Measurements from ENCODE around the gene BID. TPM values are rescaled to one million over a fixed set of nuclear protein-coding genes. Genes with fewer than 3 reads are reported as not detected.
A peak's percentile ranks its signal among the peaks of the same experiment; 100 is the strongest.

Gene BID
- total RNA-seq, 4 donors from 2014 or later: 5.1 to 23.7 (median 9.8) TPM

DNA sequence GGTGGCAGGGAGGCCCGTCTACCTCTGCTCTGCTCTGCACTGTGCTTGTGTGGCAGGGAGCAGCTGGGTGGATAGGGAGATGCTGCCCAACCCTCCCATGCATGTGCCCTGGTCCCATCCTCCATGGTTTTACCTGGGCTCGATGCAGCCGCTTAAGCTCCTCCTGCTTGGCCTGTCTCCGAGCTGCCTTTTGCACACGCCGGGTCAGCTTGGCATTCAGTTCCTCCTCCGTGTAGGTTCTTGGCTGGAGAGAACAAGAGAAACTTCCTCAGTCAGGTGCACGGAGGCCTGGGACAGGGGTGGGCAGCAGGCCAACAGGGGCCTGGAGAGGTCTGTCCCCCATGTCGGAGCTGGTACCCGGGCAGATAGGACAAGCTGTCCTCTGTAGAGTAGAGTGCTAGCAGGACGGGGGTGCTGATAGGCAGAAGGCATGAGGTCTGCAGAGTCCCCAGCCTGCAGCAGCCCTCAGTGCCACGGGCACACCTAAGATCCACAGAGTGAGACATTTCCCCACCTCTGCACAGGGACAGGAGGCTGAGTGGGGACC, 36.4 kb upstream of the BID start:
- Histone ChIP-seq H3K27me3 (no peaks in the 10 kb centered on the region), H3K36me3 (peaks cover 0 to 15% of the 10 kb centered on the region in 2 donors), H3K27ac (no peak overlapping the region), H3K4me1 (peaks cover 21 to 22% of the 10 kb centered on the region in 2 donors), H3K9me3 (no peaks in the 10 kb centered on the region), H3K4me3 (no peak overlapping the region)
- DNase-seq (no peak), ATAC-seq (no peak)
- in situ Hi-C loops (cut with MboI; ENCODE audit: low sequenced_read_pairs in 4 of 4): no loop called here
- no peak for TF ChIP-seq POLR2A (IDR thresholded peaks at IDR 0.05)
- TF ChIP-seq, protein P1, sequence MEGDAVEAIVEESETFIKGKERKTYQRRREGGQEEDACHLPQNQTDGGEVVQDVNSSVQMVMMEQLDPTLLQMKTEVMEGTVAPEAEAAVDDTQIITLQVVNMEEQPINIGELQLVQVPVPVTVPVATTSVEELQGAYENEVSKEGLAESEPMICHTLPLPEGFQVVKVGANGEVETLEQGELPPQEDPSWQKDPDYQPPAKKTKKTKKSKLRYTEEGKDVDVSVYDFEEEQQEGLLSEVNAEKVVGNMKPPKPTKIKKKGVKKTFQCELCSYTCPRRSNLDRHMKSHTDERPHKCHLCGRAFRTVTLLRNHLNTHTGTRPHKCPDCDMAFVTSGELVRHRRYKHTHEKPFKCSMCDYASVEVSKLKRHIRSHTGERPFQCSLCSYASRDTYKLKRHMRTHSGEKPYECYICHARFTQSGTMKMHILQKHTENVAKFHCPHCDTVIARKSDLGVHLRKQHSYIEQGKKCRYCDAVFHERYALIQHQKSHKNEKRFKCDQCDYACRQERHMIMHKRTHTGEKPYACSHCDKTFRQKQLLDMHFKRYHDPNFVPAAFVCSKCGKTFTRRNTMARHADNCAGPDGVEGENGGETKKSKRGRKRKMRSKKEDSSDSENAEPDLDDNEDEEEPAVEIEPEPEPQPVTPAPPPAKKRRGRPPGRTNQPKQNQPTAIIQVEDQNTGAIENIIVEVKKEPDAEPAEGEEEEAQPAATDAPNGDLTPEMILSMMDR (IDR thresholded peaks at IDR 0.05 in 4 of 5, conservative IDR thresholded peaks at IDR 0.05 in 1 of 5): no peak
- intact Hi-C loops (cut with DNase I; ENCODE audit: low total_unique reads): no loop called here

DNA sequence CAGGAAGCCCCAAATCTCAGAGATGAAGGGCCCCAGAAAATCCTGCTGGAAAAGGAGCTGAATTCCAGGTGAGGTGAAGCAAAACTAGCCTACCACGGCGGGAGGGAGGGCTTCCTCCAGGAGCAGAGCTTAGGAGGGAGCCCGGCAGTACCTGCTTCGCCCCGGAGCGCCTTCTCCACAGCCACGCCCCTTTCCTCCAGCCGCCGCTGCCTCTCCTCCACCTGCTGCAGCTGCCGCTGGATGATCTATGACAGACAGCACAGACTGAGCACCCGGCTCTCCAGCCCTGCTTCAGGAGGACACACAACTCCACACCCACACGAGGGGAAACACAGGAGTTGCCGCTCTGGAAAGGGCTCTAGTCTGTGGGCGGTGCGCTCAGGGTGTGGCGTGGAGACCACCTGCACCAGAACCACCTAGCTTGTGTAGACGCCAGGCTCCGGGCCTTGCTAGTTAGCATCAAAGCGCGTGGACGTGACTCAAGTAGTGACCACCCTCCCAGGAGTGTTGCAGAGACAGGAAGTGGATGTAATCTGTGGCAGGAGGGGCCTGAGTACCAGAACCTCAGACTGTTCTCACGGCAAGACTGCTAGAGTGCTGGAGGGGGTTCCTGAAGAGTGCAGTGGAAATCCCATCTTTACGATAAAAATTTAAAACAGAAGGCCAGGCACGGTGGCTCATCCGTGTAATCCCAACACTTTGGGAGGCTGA, 34.6 kb upstream of the BID start:
- peaks cover 0 to 11% of the 10 kb centered on the region in 2 donors for H3K36me3 ChIP-seq

DNA sequence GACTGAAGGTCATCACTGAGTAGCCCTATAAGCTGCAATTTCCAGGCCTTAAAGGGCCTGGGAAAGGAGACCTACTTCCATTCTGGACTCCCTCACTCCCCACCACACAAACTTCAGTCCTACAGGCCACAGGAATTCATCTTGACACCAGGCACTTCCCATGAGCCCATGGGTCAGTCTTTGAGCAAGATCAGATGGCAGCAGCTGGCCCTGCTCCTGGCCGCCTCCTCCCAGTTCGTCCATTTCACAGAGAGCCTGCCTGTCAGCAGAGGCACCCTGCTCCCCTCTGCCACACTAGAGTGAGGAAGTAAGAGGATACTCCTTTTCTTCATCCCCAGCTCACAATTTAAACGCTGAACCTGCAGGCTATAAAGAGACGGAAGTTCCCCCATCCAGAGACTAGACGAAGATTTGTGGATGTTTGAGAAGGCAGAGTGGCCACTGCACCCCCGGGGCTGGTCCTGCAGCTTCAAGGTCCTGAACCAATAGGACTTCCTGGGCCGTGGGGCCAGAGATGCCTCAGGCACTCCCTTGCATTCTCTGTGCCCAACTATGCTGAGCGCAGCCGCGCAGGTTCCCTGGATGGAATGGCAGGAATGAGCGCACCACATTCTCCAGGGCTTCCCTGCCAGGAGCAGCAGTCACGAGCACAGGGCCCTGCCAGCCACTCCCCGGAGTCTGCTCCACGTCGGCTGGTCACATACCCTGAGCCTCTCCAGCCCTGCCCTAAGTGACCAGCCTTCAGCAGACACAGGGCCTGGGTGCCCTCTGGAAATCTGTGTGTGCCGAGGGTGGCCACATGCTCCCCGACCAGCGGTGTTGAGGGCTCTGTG, 33.5 kb upstream of the BID start:
- H3K36me3 ChIP-seq: peaks cover 0 to 6% of the 10 kb centered on the region in 2 donors
- peaks cover 21 to 22% of the 10 kb centered on the region in 2 donors for H3K4me1 ChIP-seq
- H3K27me3 ChIP-seq: no peaks in the 10 kb centered on the region
- no peak for TF ChIP-seq POLR2A (IDR thresholded peaks at IDR 0.05)
- TF ChIP-seq, protein P1 (IDR thresholded peaks at IDR 0.05 in 4 of 5, conservative IDR thresholded peaks at IDR 0.05 in 1 of 5): no peak
- peak overlapping the region; percentile 77 to 85 (median 82) for H3K27ac ChIP-seq
- ATAC-seq (peak; percentile 84 to 85), DNase-seq (peak; percentile 66 to 86)
- in situ Hi-C loops (cut with MboI; ENCODE audit: low sequenced_read_pairs in 4 of 4) (no loop called here), intact Hi-C loops (cut with DNase I; ENCODE audit: low total_unique reads) (loop anchor here (2.0 kb wide), 1 partner anchor 21 kb away; no protein-coding TSS in a partner anchor)
- H3K4me3 ChIP-seq: no peak overlapping the region
- no peaks in the 10 kb centered on the region for H3K9me3 ChIP-seq

More for the DNA sequence above, 34.6 kb upstream of the BID start:
- peak; percentile 29 to 39 for ATAC-seq
- Histone ChIP-seq H3K27me3 (no peaks in the 10 kb centered on the region), H3K27ac (peak overlapping the region; percentile 77 to 85 (median 82)), H3K4me1 (peaks cover 21 to 22% of the 10 kb centered on the region in 2 donors), H3K4me3 (no peak overlapping the region), H3K9me3 (no peaks in the 10 kb centered on the region)
- DNase-seq: peak; percentile 43 to 62
- TF ChIP-seq, protein P1 (IDR thresholded peaks at IDR 0.05 in 4 of 5, conservative IDR thresholded peaks at IDR 0.05 in 1 of 5): no peak
- no peak for TF ChIP-seq POLR2A (IDR thresholded peaks at IDR 0.05)
- in situ Hi-C loops (cut with MboI; ENCODE audit: low sequenced_read_pairs in 4 of 4): no loop called here
- intact Hi-C loops (cut with DNase I; ENCODE audit: low total_unique reads): loop anchor here (2.0 kb wide), 1 partner anchor 22 kb away; no protein-coding TSS in a partner anchor

DNA sequence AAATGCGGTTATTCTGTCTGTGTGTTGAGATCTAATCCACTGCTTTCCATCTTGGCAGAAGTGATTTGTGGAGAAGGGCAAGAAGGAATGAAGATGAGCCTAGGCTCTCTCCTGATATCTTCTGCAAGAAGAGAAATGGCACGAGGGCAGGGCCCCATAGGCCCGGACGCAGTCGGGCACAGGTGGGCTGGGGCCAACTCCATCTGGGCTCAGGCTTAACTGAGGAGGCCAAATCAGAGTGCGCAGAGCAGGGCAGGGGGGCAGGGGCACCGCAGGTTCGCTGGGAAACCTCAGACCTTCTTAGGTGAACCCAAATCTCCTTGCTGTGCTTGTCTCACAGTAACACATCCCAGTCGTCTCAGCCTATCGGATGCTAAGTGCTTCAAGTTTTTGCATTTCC, 32.8 kb upstream of the BID start:
- H3K4me1 ChIP-seq: peaks cover 21 to 22% of the 10 kb centered on the region in 2 donors
- H3K9me3 ChIP-seq: no peaks in the 10 kb centered on the region
- TF ChIP-seq POLR2A (IDR thresholded peaks at IDR 0.05): no peak
- TF ChIP-seq, protein P1 (IDR thresholded peaks at IDR 0.05 in 4 of 5, conservative IDR thresholded peaks at IDR 0.05 in 1 of 5): no peak
- H3K4me3 ChIP-seq: no peak overlapping the region
- H3K27me3 ChIP-seq: no peaks in the 10 kb centered on the region
- H3K36me3 ChIP-seq: peaks cover 0 to 6% of the 10 kb centered on the region in 2 donors
- in situ Hi-C loops (cut with MboI; ENCODE audit: low sequenced_read_pairs in 4 of 4): no loop called here
- peak overlapping the region; percentile 77 to 85 (median 82) for H3K27ac ChIP-seq
- intact Hi-C loops (cut with DNase I; ENCODE audit: low total_unique reads): no loop called here
- no peak for DNase-seq
- ATAC-seq: no peak

Measured in gastrocnemius medialis (tissue), 4 donors.